ENCODE results near the gene HOXA13.

Gene HOXA13

DNA sequence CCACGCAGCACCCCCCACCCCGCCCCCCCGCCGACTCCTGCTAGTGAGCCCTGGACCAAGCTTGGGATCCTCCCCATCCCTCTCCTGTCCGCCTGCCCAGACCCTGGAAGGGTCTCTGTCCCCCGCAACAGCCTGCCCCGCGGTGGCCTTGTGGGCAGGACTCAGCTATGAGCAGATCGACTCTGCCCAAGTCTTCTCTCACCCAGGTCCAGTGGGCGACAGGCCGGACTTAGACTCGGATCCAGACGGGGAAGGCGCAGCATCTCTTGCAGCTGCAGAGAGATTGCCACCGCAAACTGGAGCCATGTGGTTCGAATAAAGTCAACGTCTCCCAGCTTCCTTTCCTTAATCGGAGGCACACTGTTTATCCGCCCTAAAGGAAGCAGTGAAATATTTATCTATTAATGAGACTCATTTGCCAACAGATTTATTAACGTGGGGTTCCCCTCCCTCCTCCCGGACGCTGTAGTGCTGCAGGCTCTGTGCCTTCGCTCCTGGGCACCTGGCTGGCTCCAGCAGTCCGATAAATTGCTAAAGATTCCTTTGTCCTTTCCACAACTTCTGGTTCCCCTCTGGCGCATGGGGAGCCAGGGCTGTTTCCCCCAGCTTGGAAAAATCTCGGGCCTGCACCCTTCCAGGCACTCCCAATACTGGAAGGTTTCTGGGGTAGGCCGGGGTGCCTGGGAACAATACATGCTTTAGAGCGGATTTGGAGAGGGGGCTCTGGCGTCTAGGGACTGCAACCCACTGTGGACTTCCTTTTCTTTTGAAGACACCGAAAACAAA lies 42.8 kb downstream of the HOXA13 start:
- WGBS (ENCODE audit: insufficient coverage), result 3% methylated on average over 19 of the region's 30 CpGs
- Histone ChIP-seq H3K9me3 (ENCODE audit: control extremely low read depth in 1 of 5, control insufficient read depth in 4 of 5, insufficient read depth in 2 of 5, low read depth in 1 of 5, low read length in 4 of 5) (no peaks in the 10 kb centered on the region), H3K36me3 (ENCODE audit: control insufficient read depth in 4 of 4, insufficient read depth in 4 of 4, low read length in 3 of 4) (peaks cover 0 to 21% (median 0%) of the 10 kb centered on the region in 4 experiments), H3K27me3 (replicated peaks in 2 of 5; ENCODE audit: control insufficient read depth in 4 of 5, insufficient read depth in 5 of 5, low read length in 4 of 5) (no peaks in the 10 kb centered on the region), H3K4me1 (ENCODE audit: control extremely low read depth in 1 of 4, control insufficient read depth in 4 of 4, insufficient read depth in 4 of 4, low read length in 3 of 4) (peaks cover 4 to 89% (median 79%) of the 10 kb centered on the region in 4 experiments), H3K4me3 (ENCODE audit: control insufficient read depth in 1 of 7, extremely low read depth in 1 of 7, insufficient read depth in 4 of 7, low read depth in 2 of 7, low read length in 6 of 7) (peak overlapping the region; percentile 28 to 100 (median 82)), H3K27ac (ENCODE audit: insufficient read depth in 1 of 2, low read depth in 1 of 2, low read length in 2 of 2, poor library complexity in 1 of 2, severe bottlenecking in 2 of 2) (peak overlapping the region; percentile 86 to 96)
- DNase-seq, result peak in 1 of 3 donors; percentile 72
- ChIA-PET POLR2A (interaction anchor here (0.9 to 1.6 kb wide), 3 partner anchors 9 to 781 kb away, joined by 3 to 9 read pairs (median 3); partner anchors contain the start of genes HOXA4 and HOXA9), CTCF (interaction anchor here (0.7 to 4.1 kb wide), 17 partner anchors 9 to 1264 kb away, joined by 3 to 41 read pairs (median 6); partner anchors contain the start of gene HOXA9)

- POLR2A ChIA-PET, result interaction anchor here (0.9 to 1.6 kb wide), 4 partner anchors 9 to 957 kb away, joined by 3 to 9 read pairs (median 3); partner anchors contain the start of genes HOXA4 and HOXA9
- H3K4me1 ChIP-seq (ENCODE audit: control extremely low read depth in 1 of 4, control insufficient read depth in 4 of 4, insufficient read depth in 4 of 4, low read length in 3 of 4), result peaks cover 4 to 85% (median 76%) of the 10 kb centered on the region in 4 experiments
- WGBS (ENCODE audit: insufficient coverage), result 0% methylated on average over 14 of the region's 33 CpGs
- H3K27me3 ChIP-seq (replicated peaks in 2 of 5; ENCODE audit: control insufficient read depth in 4 of 5, insufficient read depth in 5 of 5, low read length in 4 of 5), result no peaks in the 10 kb centered on the region
- H3K4me3 ChIP-seq (ENCODE audit: control insufficient read depth in 1 of 7, extremely low read depth in 1 of 7, insufficient read depth in 4 of 7, low read depth in 2 of 7, low read length in 6 of 7), result peak within 1 kb of the TSS; percentile 32 to 100 (median 82)
- peak; percentile 83 to 94 (median 92) for DNase-seq
- peaks cover 0 to 17% (median 0%) of the 10 kb centered on the region in 4 experiments for H3K36me3 ChIP-seq (ENCODE audit: control insufficient read depth in 4 of 4, insufficient read depth in 4 of 4, low read length in 3 of 4)
- CTCF ChIA-PET, result interaction anchor here (0.7 to 4.1 kb wide), 15 partner anchors 9 to 1263 kb away, joined by 3 to 41 read pairs (median 6); partner anchors contain the start of gene HOXA9
- no peaks in the 10 kb centered on the region for H3K9me3 ChIP-seq (ENCODE audit: control extremely low read depth in 1 of 5, control insufficient read depth in 4 of 5, insufficient read depth in 2 of 5, low read depth in 1 of 5, low read length in 4 of 5)
- peak within 1 kb of the TSS; percentile 86 to 96 for H3K27ac ChIP-seq (ENCODE audit: insufficient read depth in 1 of 2, low read depth in 1 of 2, low read length in 2 of 2, poor library complexity in 1 of 2, severe bottlenecking in 2 of 2)
Measured at GRCh38 chr7:27156508-27156898, 43.4 kb downstream of the HOXA13 start, which contains the start of gene HOXA7. TSS of gene HOXA7 (minus strand) at chr7:27156675. CDS start at chr7:27156545, 130 bp downstream.

DNA sequence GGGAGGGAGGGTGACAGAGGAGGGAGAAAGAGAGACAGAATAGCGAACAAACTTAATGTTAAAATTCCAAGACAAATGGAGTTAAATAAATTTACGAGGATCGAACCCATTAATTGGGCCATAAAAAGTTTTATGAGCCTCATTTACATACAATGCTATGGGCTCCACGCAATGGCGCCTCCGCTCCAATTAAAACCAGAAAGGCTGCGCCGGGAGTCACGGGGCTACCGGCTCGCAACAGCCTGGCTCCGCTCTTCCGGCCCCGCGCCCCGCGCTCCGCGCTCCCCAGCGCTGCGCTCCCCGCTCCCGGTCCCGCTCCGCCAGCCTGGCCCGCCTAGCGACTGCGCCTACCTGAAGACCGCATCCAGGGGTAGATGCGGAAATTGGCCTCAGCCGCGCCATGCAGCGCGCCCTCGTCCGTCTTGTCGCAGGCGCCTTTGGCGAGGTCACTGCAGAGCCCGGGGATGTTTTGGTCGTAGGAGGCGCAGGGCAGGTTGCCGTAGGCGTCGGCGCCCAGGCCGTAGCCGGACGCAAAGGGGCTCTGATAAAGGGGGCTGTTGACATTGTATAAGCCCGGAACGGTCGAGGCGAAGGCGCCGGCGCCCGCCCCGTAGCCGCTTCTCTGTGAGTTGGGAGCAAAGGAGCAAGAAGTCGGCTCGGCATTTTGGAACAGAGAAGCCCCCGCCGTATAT lies 43.9 kb downstream of the HOXA13 start:
- ChIA-PET POLR2A (interaction anchor here (0.9 to 1.6 kb wide), 5 partner anchors 10 to 956 kb away, joined by 3 to 9 read pairs (median 3); partner anchors contain the start of genes HOXA4 and HOXA9), CTCF (interaction anchor here (0.7 to 4.1 kb wide), 18 partner anchors 6 to 1263 kb away, joined by 3 to 41 read pairs (median 6); partner anchors contain the start of genes HOXA5 and HOXA9)
- peak; percentile 60 to 78 (median 71) for DNase-seq
- WGBS (ENCODE audit: insufficient coverage), result under 1% methylated on average over 51 of the region's 63 CpGs
- Histone ChIP-seq H3K4me3 (ENCODE audit: control insufficient read depth in 1 of 7, extremely low read depth in 1 of 7, insufficient read depth in 4 of 7, low read depth in 2 of 7, low read length in 6 of 7) (peak overlapping the region; percentile 32 to 100 (median 82)), H3K27ac (ENCODE audit: insufficient read depth in 1 of 2, low read depth in 1 of 2, low read length in 2 of 2, poor library complexity in 1 of 2, severe bottlenecking in 2 of 2) (peak overlapping the region; percentile 76 to 96), H3K4me1 (ENCODE audit: control extremely low read depth in 1 of 4, control insufficient read depth in 4 of 4, insufficient read depth in 4 of 4, low read length in 3 of 4) (peaks cover 4 to 86% (median 77%) of the 10 kb centered on the region in 4 experiments), H3K27me3 (replicated peaks in 2 of 5; ENCODE audit: control insufficient read depth in 4 of 5, insufficient read depth in 5 of 5, low read length in 4 of 5) (no peaks in the 10 kb centered on the region), H3K36me3 (ENCODE audit: control insufficient read depth in 4 of 4, insufficient read depth in 4 of 4, low read length in 3 of 4) (peaks cover 0 to 17% (median 0%) of the 10 kb centered on the region in 4 experiments), H3K9me3 (ENCODE audit: control extremely low read depth in 1 of 5, control insufficient read depth in 4 of 5, insufficient read depth in 2 of 5, low read depth in 1 of 5, low read length in 4 of 5) (no peaks in the 10 kb centered on the region)

GRCh38 chr7:27154901-27155815 lies 44.7 kb downstream of the HOXA13 start:
- H3K4me1 ChIP-seq (ENCODE audit: control extremely low read depth in 1 of 4, control insufficient read depth in 4 of 4, insufficient read depth in 4 of 4, low read length in 3 of 4), result peaks cover 4 to 83% (median 77%) of the 10 kb centered on the region in 4 experiments
- no peaks in the 10 kb centered on the region for H3K27me3 ChIP-seq (replicated peaks in 2 of 5; ENCODE audit: control insufficient read depth in 4 of 5, insufficient read depth in 5 of 5, low read length in 4 of 5)
- peaks cover 0 to 20% (median 0%) of the 10 kb centered on the region in 4 experiments for H3K36me3 ChIP-seq (ENCODE audit: control insufficient read depth in 4 of 4, insufficient read depth in 4 of 4, low read length in 3 of 4)
- WGBS (ENCODE audit: insufficient coverage), result 1% methylated on average over 39 of the region's 48 CpGs
- peak overlapping the region; percentile 24 to 100 (median 82) for H3K4me3 ChIP-seq (ENCODE audit: control insufficient read depth in 1 of 7, extremely low read depth in 1 of 7, insufficient read depth in 4 of 7, low read depth in 2 of 7, low read length in 6 of 7)
- H3K27ac ChIP-seq (ENCODE audit: insufficient read depth in 1 of 2, low read depth in 1 of 2, low read length in 2 of 2, poor library complexity in 1 of 2, severe bottlenecking in 2 of 2), result peak overlapping the region; percentile 76 to 96
- ChIA-PET CTCF (interaction anchor here (0.7 to 4.1 kb wide), 10 partner anchors 7 to 487 kb away, joined by 3 to 24 read pairs (median 6); partner anchors contain the start of genes HOXA5 and HOXA9), POLR2A (interaction anchor here (1.4 to 1.5 kb wide), 2 partner anchors 297 to 955 kb away, joined by 3 to 4 read pairs; no protein-coding TSS in a partner anchor)
- no peaks in the 10 kb centered on the region for H3K9me3 ChIP-seq (ENCODE audit: control extremely low read depth in 1 of 5, control insufficient read depth in 4 of 5, insufficient read depth in 2 of 5, low read depth in 1 of 5, low read length in 4 of 5)
- peak in 1 of 3 donors; percentile 73 for DNase-seq

- peak overlapping the region in 6 of 7 experiments; percentile 25 to 100 (median 88) for H3K4me3 ChIP-seq (ENCODE audit: control insufficient read depth in 1 of 7, extremely low read depth in 1 of 7, insufficient read depth in 4 of 7, low read depth in 2 of 7, low read length in 6 of 7)
- peak overlapping the region in 1 of 2 experiments; percentile 96 for H3K27ac ChIP-seq (ENCODE audit: insufficient read depth in 1 of 2, low read depth in 1 of 2, low read length in 2 of 2, poor library complexity in 1 of 2, severe bottlenecking in 2 of 2)
- H3K36me3 ChIP-seq (ENCODE audit: control insufficient read depth in 4 of 4, insufficient read depth in 4 of 4, low read length in 3 of 4), result peaks cover 0 to 25% (median 0%) of the 10 kb centered on the region in 4 experiments
- WGBS (ENCODE audit: insufficient coverage), result 66% methylated on average over 5 of the region's 10 CpGs
- ChIA-PET POLR2A (interaction anchor here (0.9 to 1.5 kb wide), 2 partner anchors 15 to 296 kb away, joined by 4 to 5 read pairs; no protein-coding TSS in a partner anchor), CTCF (interaction anchor here (0.8 to 4.1 kb wide), 14 partner anchors 8 to 780 kb away, joined by 3 to 24 read pairs (median 4); partner anchors contain the start of gene HOXA9)
- peak in 1 of 3 donors; percentile 5 for DNase-seq
- H3K4me1 ChIP-seq (ENCODE audit: control extremely low read depth in 1 of 4, control insufficient read depth in 4 of 4, insufficient read depth in 4 of 4, low read length in 3 of 4), result peaks cover 6 to 83% (median 76%) of the 10 kb centered on the region in 4 experiments
- no peaks in the 10 kb centered on the region for H3K9me3 ChIP-seq (ENCODE audit: control extremely low read depth in 1 of 5, control insufficient read depth in 4 of 5, insufficient read depth in 2 of 5, low read depth in 1 of 5, low read length in 4 of 5)
- H3K27me3 ChIP-seq (replicated peaks in 2 of 5; ENCODE audit: control insufficient read depth in 4 of 5, insufficient read depth in 5 of 5, low read length in 4 of 5), result no peaks in the 10 kb centered on the region
Measured at GRCh38 chr7:27154369-27154768, 45.5 kb downstream of the HOXA13 start.

Measured in common myeloid progenitor, CD34-positive (primary cell).